NCI-H460 (cell line): Measurements from ENCODE around the gene TSFM. TPM values are rescaled to one million over a fixed set of nuclear protein-coding genes. Genes with fewer than 3 reads are reported as not detected.
"Not testable (repeated sequence)": the region's sequence is repeated elsewhere in the genome, so short reads cannot be mapped to it uniquely, and the experiment has no call there.

ENCODE experiments used
- DNase-seq: peaks from one replicate; pipeline ENCODE4 v3.0.0-alpha.2; 2016; ENCODE audit warnings: low read depth; ENCODE audit errors: extremely low read depth
- total RNA-seq: library from RNA; depleted of rRNA; stranded (reverse); fragments of >200 nt; shearing (Covaris generic); gene quantifications from 2 replicates; pipeline ENCODE4 v1.2.3, GENCODE V29; 2014

The TSFM gene
- total RNA-seq, 1 experiment from 2014 or later = 53.8 TPM

GRCh38 chr12:57811028-57811755, 28.6 kb downstream of the TSFM start:
- no peak for DNase-seq

GRCh38 chr12:57813111-57813970, 30.8 kb downstream of the TSFM start:
- no peak for DNase-seq

DNA sequence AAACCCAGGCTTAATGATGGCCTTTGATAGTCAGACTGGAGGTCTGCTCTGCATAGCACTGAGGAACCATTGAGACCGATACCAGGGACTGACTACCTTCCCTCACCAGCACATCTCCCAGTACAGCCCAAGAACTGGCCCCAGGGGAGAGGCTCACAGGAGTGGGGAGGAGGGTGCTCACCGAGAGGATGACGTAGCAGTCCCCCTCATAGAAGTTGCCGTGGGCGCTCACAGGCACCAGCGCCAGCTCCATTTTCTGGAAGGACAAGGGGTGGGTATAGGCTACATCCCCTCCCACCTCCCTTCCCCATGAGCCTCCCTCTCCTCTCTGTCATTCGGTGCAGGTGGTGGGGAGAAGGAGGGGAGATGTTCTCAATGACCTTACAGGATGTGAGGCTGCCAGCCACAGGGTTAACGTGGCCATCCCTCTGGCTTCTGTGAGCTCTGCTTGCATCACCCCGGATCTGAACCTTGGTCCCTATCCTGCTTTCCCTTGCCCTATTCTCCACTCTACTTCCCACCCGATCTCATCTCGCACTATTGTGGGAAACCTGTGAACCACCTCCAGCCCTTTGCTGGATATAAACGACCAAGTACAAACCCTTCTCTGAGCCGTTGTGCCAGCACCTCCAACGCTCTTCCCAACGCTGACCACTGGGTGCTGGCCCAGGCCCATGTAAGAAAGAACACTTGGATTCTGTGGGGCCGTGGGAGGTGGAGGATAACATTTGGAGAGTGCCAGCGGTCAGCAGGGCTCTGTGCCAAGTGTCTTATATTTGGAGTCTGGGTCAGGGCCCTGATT, 31.6 kb downstream of the TSFM start:
- no peak for DNase-seq

GRCh38 chr12:57815177-57816000, 32.8 kb downstream of the TSFM start:
- no peak for DNase-seq

GRCh38 chr12:57816001-57816854, 33.6 kb downstream of the TSFM start:
- DNase-seq = no peak

DNA sequence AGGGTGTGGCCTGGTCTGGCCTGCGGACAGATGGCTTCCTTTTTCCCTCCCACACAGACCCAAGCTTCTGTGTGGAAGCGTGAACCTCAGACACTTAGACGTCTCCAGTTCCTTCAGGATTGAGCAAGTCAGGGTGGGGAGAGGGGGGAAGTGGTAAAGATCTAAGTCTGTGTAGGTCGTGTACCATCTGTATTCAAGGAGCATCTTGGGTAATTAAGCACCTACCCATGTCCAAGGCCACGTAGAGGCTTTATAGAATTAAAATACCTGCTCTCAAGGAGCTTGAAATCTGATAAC, 34.2 kb downstream of the TSFM start:
- DNase-seq = no peak

- DNase-seq = no peak
Observed at GRCh38 chr12:57817261-57817989, 34.8 kb downstream of the TSFM start.

DNA sequence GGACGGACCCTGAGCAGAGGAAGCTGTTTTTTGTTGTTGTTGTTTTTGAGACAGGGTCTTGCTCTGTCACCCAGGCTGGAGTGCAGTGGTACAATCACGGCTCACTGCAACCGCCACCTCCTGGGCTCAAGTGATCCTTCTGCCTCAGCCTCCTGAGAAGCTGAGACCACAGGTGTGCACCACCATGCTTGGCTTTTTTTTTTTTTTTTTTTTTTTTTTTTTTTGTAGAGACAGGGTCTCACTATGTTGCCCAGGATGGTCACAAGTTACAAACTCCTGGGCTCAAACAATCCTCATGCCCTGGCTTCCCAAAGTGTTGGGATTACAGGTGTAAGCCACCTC, 35.4 kb downstream of the TSFM start:
- not testable (repeated sequence) for DNase-seq

GRCh38 chr12:57820119-57820518, 37.5 kb downstream of the TSFM start:
- DNase-seq = not testable (repeated sequence)

DNA sequence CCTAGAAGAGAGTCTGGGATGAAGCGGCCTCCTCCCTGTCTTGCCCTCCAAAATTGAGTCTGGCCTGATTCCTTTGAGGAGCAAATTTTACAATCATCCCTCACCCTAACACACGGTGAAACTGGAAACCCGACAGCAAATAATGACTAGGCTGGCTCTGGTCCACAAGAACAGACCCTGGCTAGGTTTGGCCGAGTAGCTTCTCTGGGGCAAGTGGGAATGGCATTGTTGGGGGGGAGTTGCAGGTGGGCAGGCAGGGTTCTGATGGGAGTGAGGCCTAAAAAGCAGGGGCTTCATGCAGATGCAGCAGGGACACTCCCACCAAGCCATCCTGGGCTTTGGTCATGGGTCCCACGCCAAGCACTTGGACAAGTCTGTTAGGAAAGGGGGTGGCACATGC, 38.4 kb downstream of the TSFM start:
- DNase-seq = not testable (repeated sequence)

GRCh38 chr12:57821474-57822214, 39.1 kb downstream of the TSFM start:
- no peak for DNase-seq

DNA sequence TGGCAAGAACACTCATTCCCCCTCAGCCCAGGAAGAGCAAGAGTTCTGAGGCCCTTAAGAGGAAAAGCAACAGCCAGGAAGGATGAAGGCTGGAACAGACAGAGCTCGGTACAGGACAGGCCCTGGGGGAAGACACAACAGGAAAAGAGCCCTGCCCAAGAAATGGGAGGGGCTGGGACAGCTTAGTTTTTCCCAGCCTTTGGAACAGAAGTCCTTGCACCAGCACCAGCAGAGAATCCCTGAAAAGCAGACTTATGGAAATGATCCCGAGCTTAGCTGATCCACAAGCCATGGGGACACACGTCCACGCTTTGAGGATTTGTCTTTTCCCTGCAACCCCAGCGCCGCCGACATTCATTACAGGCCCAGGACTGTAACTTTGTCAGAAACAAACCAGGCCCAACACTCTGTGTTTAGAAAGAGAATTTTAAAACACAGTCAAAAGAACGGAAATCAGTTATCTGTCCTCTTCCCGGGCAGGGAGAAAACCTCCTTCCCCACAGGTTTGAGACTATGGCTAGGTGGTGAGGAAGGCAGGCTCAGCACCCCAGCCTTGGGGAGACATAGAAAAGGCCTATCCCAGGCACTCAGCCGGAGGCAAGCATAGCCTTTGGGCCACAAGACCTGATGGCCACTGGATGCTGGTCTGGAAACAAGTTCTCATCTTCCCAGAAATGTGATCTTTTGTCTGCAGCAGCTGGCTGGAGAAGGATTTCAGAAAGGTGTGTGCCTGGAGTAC, 40.0 kb downstream of the TSFM start:
- DNase-seq = no peak

GRCh38 chr12:57823131-57823907, 40.7 kb downstream of the TSFM start:
- no peak for DNase-seq

- DNase-seq = no peak
Observed at GRCh38 chr12:57823908-57824640, 41.5 kb downstream of the TSFM start.

DNA sequence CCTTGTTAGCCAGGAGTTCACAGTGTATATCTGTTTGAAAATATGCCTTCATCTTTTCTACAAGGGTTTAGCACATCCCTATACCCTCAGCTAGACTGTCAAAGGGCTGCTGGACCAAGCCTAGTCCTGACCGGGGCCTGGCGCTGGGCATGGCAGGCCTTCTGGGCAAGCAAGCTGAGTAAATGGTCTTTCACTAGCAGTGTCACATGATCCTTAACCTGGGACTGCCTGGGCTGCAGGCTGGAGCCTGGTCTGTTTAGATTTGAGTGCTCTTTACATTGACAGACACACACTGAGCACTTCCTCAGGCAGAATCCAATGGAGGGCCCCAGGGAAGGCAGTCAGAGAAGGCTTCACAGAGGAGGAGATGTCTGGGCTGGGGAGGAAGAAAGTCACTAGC, 42.9 kb downstream of the TSFM start:
- no peak for DNase-seq

- DNase-seq = no peak
Observed at GRCh38 chr12:57826400-57826799, 43.8 kb downstream of the TSFM start.
